Thyroid gland (tissue), 4 donors: ENCODE data around the gene DMGDH.

Experiments used
- POLR2A ChIP-seq, 2 donors: fragments of 450-650 bp; IDR thresholded peaks; one replicate each; pipeline ENCODE4 v1.6.1; 2017; ENCODE audit warnings: antibody characterized with exemption in 2 of 2, mild to moderate bottlenecking in 2 of 2, moderate library complexity in 1 of 2
- TF ChIP-seq, protein P1 (sequence below), 6 experiments: fragments of 200-600 bp in 3 of 6; fragments of 450-650 bp in 3 of 6; sonication (generic) in 3 of 6; IDR thresholded peaks; one replicate each; pipeline ENCODE4 v1.5.1; 2016 to 2019; ENCODE audit warnings: antibody characterized with exemption in 6 of 6, mild to moderate bottlenecking in 2 of 6, inconsistent platforms in 1 of 6, moderate library complexity in 1 of 6

DNA sequence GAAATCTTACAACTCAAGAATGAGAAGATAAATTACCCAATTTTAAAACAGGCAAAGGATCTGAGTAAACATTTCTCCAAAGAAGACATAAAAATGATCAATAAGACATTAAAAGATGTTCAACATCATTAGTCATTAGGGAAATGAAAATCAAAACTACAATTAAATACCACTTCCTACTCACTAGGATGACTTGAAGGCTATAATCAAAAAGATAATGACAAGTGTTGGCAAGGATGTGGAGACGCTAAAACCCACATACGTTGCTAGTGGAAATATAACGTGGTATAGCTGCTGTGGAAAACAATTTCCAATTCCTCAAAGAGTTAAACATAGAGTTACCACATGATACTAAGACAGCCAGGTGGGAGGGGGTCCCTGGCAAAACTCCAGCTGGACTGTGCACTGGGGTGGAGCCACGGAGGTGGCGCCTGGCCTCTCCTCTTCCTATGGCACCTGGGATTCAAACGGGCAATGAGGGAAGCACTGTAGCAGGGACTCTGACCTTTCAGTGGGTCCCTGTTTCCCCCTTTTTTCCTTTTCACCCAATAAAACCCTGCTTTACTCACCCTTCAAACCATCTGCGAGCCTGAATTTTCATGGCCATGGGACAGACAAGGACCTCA lies 90.2 kb downstream of the DMGDH start:
- TF ChIP-seq, protein P1, sequence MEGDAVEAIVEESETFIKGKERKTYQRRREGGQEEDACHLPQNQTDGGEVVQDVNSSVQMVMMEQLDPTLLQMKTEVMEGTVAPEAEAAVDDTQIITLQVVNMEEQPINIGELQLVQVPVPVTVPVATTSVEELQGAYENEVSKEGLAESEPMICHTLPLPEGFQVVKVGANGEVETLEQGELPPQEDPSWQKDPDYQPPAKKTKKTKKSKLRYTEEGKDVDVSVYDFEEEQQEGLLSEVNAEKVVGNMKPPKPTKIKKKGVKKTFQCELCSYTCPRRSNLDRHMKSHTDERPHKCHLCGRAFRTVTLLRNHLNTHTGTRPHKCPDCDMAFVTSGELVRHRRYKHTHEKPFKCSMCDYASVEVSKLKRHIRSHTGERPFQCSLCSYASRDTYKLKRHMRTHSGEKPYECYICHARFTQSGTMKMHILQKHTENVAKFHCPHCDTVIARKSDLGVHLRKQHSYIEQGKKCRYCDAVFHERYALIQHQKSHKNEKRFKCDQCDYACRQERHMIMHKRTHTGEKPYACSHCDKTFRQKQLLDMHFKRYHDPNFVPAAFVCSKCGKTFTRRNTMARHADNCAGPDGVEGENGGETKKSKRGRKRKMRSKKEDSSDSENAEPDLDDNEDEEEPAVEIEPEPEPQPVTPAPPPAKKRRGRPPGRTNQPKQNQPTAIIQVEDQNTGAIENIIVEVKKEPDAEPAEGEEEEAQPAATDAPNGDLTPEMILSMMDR (IDR thresholded peaks at IDR 0.05), result no peak
- no peak for TF ChIP-seq POLR2A (IDR thresholded peaks at IDR 0.05)
